ENCODE data around the gene MYO1G.

The MYO1G gene

GRCh38 chr7:44979481-44980392, 922 bp upstream of the MYO1G start:
- no peak for DNase-seq

- DNase-seq: no peak
Observed at GRCh38 chr7:44977959-44978335, 868 bp downstream of the MYO1G start.

DNA sequence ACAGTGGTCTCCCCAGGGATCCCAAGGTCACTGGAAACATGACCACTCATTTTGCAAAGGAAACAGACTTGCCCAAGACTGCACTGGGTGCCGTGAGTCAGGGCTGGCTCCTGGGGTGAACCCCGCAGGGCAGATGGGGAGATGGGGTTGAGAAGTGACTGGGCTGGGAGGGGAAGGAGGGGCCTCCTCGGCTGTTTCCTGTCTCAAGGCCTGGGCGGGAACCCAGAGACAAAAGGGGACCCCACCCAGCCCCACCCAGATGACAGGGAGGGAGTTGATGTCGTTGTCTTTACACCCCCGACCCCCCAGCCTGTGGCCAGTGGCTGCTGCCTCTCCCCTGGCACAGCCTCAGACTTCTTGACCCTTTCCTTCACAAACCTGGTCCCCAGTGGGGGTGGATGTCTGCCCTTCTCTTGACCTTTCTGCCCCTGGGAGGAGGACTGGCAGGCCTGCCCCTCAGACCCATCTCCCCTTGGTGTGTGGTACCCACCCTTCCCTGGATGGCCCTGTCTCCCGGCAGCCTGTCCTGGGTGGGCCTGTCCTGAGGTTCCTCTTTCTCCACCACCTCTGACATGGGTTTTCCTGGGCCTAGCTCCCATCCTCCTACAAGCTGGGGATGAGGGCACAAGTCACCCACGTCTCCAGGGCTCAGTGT, 1.4 kb downstream of the MYO1G start:
- DNase-seq: no peak

DNA sequence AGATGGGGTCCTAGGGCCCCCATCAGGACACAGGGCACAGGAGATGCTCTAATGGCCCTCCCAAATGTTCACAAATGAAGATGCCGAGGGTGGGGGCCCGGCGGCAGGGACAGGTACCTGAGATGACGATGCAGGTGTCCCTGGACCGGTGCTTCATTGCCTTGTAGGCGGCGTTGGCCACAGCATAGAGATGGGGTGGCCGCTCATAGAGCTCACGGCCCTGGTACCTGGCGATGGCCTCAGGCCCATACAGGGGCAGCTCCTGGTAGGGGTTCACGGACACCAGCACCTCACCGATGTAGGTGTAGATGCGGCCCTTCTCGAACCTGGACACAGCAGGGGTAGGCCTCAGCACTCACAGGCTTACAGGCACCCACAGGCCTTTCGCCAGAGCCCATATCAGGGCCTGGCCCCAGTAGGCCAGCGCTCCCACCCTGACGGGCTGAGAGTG, 2.0 kb downstream of the MYO1G start:
- no peak for DNase-seq

DNA sequence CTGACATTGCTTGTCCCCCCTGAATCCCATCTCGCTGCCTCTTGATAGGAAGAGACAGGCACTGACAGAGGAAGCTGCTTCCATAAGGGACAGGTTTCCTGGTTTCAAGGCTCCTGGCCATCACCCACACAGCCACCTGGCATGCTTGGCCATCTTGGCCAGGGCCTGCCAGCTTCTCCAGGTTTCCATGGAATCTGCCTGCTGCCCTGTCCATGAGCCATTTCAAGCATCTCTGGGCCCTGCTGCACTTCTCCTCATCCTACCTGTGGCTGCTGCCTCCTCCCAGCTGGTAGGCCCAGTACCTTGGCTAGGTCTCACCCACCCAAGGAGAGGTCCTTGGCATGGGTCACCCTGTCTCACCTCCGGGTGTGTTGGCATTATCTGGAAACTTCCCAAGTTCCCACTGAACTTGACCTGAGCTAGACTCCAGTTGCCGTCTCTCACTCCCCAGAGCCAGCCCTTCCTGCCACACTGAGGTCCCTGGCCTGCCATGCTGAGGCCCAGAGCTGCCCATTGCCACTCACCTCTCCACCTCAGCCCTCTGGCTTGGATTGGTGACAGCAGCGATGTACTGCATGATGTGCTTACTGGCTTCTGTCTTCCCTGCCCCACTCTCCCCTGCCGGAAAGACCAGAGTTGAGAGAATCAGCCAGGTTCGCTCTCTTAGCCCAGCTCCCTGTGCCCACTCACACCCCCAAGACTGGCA, 2.6 kb downstream of the MYO1G start:
- no peak for DNase-seq

DNA sequence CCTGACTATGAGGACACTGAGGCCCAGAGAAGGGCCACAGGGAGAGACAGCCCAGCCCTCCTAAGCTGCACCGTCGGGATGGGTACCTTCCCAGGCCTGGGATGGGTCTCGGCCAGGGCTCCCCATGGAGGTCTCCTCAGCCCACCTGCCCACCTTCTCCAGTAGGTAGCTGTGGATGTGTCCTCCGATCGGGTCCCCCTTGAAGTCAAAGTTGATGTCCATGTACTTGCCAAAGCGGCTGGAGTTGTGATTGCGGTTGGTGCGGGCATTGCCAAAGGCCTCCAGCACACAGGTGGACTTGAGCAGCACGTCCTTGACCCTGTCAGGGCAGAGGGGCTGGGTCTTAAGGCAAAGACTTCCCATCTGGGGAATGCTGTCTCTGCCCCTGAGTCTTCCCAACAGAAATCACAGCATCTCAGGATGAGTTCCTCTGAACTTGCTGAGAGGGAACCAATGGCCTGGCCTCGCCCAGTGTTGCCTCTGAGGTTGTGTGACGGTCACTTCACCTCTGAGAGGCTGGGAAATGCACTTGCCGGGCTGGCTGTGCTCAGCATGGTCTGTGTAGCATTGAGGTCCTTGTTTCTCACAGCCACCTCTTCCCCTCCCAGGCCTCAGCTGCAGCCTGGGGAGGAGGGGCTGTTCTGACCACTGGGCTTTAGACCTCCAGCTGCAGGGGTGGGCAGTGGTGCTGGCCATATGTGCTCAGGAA, 3.3 kb downstream of the MYO1G start:
- DNase-seq: no peak

- DNase-seq: no peak
Observed at GRCh38 chr7:44974549-44974948, 4.3 kb downstream of the MYO1G start.

DNA sequence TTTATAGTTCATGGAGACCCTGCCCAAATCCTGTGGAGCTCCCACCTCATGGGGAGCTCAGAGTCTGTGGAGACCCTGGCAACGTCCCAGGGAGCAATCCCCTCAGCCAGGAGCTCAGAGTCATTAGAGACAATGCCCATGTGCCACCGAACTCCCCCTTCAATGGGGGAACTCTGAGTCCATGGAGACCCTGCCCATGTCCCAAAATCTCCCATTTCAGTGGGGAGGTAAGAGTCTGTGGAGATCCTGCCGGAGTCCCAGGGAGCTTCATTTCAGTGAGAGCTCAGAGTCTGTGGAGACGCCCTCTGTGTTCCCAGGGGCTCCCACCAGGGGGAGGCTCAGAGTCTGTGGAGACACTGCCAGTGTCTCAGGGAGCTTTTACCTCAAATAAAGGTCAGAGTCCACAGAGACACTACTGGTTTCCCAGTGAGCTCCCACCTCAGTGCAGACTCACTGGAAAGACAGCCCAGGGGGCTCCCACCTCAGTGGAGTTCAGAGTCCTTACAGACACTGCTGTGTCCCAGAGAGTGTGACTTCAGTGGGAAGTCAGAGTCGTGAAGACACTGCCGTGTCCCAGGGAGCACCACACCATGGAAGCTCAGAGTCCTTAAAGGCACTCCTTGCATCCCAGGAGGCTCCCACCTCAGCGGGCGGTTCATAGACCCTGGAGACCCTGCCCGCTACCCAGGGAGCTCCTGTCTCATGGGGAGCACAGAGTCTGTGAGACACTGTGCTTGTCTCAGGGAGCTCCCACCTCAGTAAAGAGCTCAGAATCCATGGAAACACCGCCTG, 5.0 kb downstream of the MYO1G start:
- DNase-seq: no peak

DNA sequence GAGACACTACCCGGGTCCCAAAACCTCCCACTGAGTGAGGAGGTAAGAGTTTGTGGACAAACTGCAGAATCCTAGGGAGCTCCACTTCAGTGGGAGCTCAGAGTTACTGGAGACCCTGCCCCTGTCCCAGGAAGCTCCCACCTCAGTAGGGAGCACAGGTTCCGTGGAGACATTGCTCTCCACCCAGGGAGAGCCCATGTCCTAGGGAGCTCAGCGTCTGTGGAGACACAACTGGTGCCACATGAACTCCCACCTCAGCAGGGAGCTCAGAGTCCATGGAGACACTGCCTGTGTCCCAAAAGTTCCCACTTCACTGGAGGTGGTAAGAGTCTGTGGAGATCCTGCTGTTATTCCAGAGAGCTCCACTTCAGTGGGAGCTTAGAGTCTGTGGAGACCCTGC, 6.3 kb downstream of the MYO1G start:
- DNase-seq: no peak

DNA sequence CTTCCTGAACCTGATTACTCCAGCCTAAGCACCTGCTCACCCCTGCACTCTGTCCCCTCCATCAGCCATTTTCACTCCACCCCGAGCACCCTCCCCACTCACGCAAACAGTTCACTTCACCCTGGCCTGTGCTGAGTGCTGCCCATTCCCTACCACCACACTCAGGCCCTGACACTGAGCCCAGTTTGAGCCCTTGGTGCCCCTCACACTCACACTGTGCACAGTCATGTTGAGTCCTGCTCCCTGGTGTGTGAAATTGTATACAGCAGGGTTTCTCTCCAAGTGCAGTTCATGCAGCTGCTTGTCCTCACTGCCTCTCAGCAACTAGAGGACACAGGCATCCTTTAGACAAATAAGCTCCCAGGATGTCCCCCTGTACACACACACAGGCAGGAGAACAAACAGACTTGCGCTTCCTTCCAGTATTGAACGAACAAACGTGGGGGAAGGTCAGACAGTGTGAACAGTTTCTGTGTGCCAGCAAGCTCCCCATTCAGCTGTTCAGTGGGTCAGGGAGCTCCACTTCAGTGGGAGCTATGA, 6.8 kb downstream of the MYO1G start:
- DNase-seq: no peak

DNA sequence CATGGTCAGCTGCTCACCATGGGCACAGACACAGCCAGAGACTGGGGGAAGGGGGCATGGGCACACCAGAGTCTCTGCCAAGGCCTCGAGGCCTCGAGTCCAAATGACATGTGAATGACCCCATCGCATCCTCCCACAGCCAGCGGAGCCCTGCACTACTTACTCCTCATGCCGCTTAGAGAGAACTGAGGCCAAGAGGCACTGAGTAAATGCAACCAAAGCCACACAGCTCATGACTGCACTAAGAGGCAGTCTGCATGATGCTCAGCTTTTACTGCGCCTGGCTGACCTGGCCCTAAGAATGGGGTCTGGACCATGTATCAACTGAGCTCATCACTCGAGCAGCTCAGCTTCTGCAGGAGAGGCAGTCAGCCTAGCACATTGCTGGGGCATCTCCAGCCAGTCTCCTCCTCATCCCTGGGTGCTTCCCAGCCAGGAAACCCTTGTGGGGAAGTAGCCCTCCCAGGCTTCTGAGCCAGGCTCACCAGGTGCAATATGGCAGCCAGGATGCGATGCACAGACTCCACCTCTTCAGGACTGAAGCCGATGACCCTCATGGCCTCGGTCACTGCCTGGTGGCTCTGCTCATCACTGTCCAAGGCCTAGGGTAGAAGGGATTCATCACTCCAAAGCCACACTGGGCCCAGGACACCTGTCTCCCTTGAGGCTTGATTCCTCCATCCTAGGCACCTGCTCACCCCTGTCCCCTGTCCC, 7.5 kb downstream of the MYO1G start:
- no peak for DNase-seq

DNA sequence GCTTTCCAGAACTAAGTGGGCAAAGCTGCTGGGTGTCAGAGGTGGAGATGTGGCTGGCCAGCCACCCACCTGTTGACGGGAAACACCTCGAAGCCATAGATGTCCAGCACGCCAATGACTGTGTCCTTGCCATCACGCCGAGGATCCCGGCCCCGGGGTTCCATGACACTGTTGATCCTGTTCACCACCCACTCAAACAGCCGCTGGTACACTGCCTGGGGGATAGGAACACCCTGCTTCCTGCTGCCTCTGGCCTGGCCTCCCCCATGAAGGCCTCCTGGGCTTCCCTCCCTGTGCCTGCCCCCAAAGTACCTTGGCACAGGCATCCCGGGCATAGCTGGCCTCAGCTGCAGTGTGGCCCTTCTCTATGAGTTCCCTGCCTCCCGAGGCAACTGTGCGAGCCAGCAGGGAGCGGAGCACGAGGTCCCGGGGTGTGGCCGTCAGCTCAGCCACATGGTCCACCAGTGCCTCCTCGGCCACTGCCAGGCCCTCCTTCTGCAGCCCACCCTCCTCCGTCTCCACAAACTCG, 8.2 kb downstream of the MYO1G start:
- no peak for DNase-seq

DNA sequence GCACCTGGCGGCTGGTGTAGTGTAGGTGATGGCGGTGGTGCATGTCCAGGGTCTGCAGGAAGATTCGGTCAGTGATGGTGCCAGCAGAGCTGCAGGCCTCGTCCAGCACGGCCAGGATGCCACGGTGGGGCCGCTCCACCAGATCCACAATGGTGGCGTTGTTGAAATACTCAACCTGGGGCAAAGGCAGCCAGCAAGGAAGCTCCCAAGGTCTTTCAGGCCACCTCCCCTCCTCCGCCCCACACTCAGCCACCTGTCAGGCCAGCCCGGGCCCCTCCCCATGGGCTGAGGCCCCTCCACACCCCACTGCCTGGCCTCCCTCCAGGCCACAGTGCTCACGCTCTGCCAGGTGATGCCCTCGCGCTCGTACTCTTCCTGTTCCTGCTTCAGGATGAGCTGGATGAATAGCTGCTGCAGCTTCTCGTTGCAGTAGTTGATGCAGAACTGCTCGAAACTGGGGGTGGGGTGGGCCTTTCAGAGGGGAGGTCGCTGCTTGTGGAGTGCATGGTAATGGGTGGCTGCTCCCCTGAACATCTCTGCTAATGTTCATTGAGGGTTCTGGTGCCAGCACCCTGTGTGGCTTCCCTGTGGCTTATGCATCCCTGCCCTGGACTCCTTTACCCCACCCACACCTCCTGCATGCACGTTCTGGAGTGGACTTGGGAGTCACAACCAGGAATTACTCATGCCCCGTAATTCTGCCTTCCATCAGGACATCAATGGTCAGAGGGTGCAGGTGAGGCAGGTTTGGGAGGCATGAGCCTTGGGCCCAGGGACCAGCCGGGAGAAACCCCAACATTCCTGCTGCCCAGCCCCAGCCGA, 8.9 kb downstream of the MYO1G start:
- DNase-seq: no peak

GRCh38 chr7:44969049-44969700, 9.6 kb downstream of the MYO1G start:
- DNase-seq: no peak

GRCh38 chr7:44967571-44968446, 11.0 kb downstream of the MYO1G start:
- DNase-seq: no peak

DNA sequence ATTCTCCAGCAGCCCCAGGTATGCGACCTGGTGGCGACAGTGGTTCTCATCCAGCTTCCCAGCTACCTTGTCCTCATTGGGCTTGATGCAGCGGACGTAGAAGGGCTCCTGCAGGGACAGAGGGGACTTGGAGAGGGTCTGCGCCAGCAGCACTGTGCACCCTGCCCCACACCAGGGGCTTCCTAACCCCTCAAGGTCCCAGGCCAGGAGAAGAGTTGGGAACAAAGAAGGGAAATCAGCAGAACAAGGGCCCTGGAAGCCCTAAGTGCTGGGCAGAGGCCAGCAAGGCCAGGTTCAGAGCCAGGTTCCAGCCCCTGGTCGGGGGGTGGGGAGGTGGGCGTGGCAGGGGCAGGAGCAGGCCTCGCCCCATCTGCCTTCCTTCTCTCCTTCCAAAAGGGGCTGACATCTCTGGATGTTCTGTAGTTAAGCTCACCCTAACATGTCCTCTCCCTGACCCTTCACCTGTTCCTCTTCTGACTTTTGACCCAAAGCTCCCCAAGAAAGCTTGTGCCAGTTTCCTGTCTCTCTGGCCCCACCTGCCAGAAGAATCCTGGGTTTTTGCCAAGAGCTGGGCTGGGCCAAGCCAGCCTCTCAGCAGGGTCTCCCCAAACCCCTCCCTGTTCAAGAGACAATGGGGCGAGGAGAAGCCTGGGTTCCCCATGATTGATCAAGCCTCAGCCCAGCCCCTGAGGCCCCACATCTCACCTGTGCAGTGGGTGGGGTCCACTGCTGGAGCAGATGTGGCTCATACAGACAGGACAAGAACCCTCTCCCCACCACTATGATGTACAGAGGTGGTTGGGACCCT, 11.9 kb downstream of the MYO1G start:
- no peak for DNase-seq

DNA sequence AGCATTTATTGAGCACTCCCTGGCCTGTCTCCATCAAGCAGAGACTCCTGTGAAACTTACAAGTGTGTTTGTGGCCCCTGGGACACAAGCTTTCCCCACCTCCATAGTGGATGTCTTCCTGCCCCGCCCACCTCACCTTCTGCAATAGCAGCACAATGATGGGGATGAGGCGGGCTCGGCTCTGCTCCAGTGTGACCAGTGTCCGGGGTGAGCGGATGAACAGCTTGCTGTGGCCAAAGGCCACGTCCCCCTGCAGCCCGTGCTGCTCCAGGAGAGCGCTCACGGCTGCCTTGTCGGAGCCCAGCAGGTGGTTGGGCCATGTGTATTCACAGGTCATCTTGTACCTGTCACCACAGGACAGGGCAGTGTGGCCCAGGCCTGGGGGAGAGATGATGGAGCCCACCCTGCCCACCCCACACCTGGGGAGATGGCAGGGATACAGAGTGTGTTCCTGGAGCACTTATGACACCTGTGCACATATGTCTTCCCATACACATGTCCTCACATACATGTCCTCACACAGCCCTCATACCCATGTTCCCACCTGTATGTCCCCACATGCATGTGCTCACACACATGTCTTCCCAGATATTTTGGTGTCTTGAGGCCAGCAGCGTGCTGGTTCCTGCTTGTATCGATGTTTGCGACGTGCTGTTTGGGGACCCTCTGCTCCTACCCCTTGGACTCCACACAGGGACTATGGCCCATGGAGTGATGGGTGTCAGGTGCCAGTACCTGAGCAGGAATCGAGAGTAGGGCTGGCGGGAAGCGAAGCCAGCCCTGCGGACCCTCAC, 12.7 kb downstream of the MYO1G start:
- DNase-seq: no peak

Data from NCI-H774 (cell line).